A673 (cell line): ENCODE data around the gene PLCB4. TPM values are rescaled to one million over a fixed set of nuclear protein-coding genes. Genes with fewer than 3 reads are reported as not detected.

Experiments
- BruUV-seq: library from RNA; stranded (reverse); fragments of 400-500 nt; replicated peaks from 2 replicates; lab custom pipeline; 2021; lab: Mats Ljungman, UMichigan
- CTCF ChIA-PET: fragments of 300-600 bp; sonication (Branson Sonifier 250); formaldehyde crosslinking; loops from one replicate; lab custom pipeline; 2022; ENCODE audit warnings: antibody characterized with exemption; lab: Charles Lee
- POLR2A ChIA-PET: fragments of 300-600 bp; sonication (Branson Sonifier 250); formaldehyde crosslinking; loops from one replicate; lab custom pipeline; 2022; ENCODE audit warnings: antibody characterized with exemption; ENCODE audit not compliant: low non-redundant PET; lab: Charles Lee
- DNase-seq: peaks from one replicate; pipeline ENCODE4 v3.0.0-alpha.2; 2015; ENCODE audit warnings: low spot score
- H3K27ac ChIP-seq: fragments of 200-600 bp; sonication (generic); 2 replicates; pipeline ENCODE4 v1.5.1; 2016; ENCODE audit warnings: mixed run types, low read depth, mild to moderate bottlenecking, mixed read lengths, antibody characterized with exemption, low read length; ENCODE audit not compliant: poor library complexity, severe bottlenecking
- H3K27me3 ChIP-seq: fragments of 200-600 bp; sonication (generic); replicated peaks from 2 replicates; pipeline ENCODE4 v1.6.1; 2017; ENCODE audit warnings: mixed run types, low read depth, mild to moderate bottlenecking, mixed read lengths, antibody characterized with exemption, low read length; ENCODE audit not compliant: insufficient read depth, poor library complexity
- H3K36me3 ChIP-seq: fragments of 200-600 bp; sonication (generic); 2 replicates; pipeline ENCODE4 v1.6.1; 2016; ENCODE audit warnings: mixed run types, mild to moderate bottlenecking, mixed read lengths, antibody characterized with exemption, low read length; ENCODE audit not compliant: insufficient read depth, poor library complexity, severe bottlenecking
- H3K4me1 ChIP-seq: fragments of 200-600 bp; sonication (generic); 2 replicates; pipeline ENCODE4 v1.6.1; 2017; ENCODE audit warnings: mixed run types, mild to moderate bottlenecking, mixed read lengths, antibody characterized with exemption, low read length; ENCODE audit not compliant: insufficient read depth, poor library complexity, severe bottlenecking
- H3K4me3 ChIP-seq: fragments of 200-600 bp; sonication (generic); 2 replicates; pipeline ENCODE4 v1.5.1; 2016; ENCODE audit warnings: low read depth, mixed run types, mild to moderate bottlenecking, mixed read lengths, low read length; ENCODE audit not compliant: poor library complexity, severe bottlenecking
- H3K9me3 ChIP-seq: fragments of 200-600 bp; sonication (generic); 2 replicates; pipeline ENCODE4 v1.6.1; 2016; ENCODE audit warnings: mixed run types, low read depth, mild to moderate bottlenecking, mixed read lengths, antibody characterized with exemption, low read length; ENCODE audit not compliant: poor library complexity, severe bottlenecking
- EZH2 ChIP-seq: fragments of 200-600 bp; sonication (generic); IDR thresholded peaks from 2 replicates; pipeline ENCODE4 v1.6.1; 2017; ENCODE audit warnings: borderline replicate concordance, low read depth, mild to moderate bottlenecking, mixed read lengths, antibody characterized with exemption, low read length; ENCODE audit not compliant: poor library complexity, severe bottlenecking
- intact Hi-C: fragments of 100-400 bp; cut with micrococcal nuclease; formaldehyde crosslinking; loops from one replicate; pipeline ENCODE4 v1.10.0; 2022; ENCODE audit not compliant: unreplicated experiment
- total RNA-seq: library from RNA; stranded (reverse); gene quantifications from 2 replicates; pipeline ENCODE4 v1.2.3, GENCODE V29; 2021
- TF ChIP-seq, protein P1 (sequence below): fragments of 300-800, 200-600 bp; sonication (generic); conservative IDR thresholded peaks from 2 replicates; pipeline ENCODE4 v1.5.1; 2017; ENCODE audit warnings: low read depth, mild to moderate bottlenecking, antibody characterized with exemption, low read length, moderate library complexity, mixed read lengths

The PLCB4 gene
- total RNA-seq, 1 experiment from 2014 or later: 6.2 TPM

DNA sequence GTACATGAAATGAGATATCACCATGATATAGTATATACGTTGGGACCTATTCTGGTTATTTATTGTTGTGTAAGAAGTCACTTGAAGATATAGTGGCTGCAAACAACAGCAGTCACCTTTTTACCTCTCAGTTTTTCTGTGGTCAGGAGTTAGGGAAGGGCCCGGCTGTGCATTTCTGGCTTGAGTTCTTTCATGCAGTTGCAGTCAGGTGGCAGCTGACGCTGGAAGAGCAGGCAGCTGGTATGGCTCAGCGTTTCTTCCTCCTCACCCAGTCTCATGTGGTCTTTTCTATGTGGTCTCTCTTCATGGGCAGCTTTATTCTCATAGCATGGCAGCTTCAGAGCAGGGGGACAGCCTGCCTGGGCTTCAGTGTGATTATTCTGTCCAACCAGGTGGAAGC, 154.4 kb downstream of the PLCB4 start:
- intact Hi-C loops: no loop called here
- Histone ChIP-seq H3K27me3 (peaks cover 4% of the 10 kb centered on the region), H3K4me1 (peaks cover 10% of the 10 kb centered on the region), H3K9me3 (no peaks in the 10 kb centered on the region), H3K4me3 (no peak overlapping the region), H3K27ac (no peak overlapping the region), H3K36me3 (no peaks in the 10 kb centered on the region)
- TF ChIP-seq, protein P1, sequence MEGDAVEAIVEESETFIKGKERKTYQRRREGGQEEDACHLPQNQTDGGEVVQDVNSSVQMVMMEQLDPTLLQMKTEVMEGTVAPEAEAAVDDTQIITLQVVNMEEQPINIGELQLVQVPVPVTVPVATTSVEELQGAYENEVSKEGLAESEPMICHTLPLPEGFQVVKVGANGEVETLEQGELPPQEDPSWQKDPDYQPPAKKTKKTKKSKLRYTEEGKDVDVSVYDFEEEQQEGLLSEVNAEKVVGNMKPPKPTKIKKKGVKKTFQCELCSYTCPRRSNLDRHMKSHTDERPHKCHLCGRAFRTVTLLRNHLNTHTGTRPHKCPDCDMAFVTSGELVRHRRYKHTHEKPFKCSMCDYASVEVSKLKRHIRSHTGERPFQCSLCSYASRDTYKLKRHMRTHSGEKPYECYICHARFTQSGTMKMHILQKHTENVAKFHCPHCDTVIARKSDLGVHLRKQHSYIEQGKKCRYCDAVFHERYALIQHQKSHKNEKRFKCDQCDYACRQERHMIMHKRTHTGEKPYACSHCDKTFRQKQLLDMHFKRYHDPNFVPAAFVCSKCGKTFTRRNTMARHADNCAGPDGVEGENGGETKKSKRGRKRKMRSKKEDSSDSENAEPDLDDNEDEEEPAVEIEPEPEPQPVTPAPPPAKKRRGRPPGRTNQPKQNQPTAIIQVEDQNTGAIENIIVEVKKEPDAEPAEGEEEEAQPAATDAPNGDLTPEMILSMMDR: no peak
- TF ChIP-seq EZH2: no peak
- POLR2A ChIA-PET: no interaction called here
- DNase-seq: no peak
- CTCF ChIA-PET: no interaction called here
- BruUV-seq: no TSS peak

DNA sequence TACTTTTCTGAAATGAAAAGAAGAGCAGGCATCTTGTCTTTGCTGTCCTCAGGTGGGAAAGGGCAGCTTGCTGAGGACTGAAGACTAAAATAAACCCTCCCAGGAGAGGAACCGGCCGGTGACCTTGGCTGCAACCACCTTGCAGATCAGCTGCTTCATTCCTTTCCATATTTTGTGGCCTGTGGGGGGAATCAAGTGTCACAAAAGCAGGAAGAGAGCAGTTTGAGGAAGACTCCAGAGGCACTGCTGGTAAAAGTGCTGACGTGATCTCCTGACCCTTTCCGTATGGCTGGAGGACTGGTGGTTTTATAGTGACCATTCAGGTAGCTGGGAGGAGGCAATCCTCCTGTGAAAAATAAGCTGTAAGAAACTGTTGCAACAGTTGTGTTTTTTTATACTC, 157.0 kb downstream of the PLCB4 start:
- peaks cover 7% of the 10 kb centered on the region for H3K4me1 ChIP-seq
- H3K27me3 ChIP-seq: peaks cover 4% of the 10 kb centered on the region
- H3K36me3 ChIP-seq: no peaks in the 10 kb centered on the region
- no peaks in the 10 kb centered on the region for H3K9me3 ChIP-seq
- TF ChIP-seq, protein P1: no peak
- TF ChIP-seq EZH2: no peak
- BruUV-seq: no TSS peak
- H3K4me3 ChIP-seq: no peak overlapping the region
- intact Hi-C loops: no loop called here
- ChIA-PET CTCF (no interaction called here), POLR2A (no interaction called here)
- H3K27ac ChIP-seq: no peak overlapping the region
- DNase-seq: no peak

DNA sequence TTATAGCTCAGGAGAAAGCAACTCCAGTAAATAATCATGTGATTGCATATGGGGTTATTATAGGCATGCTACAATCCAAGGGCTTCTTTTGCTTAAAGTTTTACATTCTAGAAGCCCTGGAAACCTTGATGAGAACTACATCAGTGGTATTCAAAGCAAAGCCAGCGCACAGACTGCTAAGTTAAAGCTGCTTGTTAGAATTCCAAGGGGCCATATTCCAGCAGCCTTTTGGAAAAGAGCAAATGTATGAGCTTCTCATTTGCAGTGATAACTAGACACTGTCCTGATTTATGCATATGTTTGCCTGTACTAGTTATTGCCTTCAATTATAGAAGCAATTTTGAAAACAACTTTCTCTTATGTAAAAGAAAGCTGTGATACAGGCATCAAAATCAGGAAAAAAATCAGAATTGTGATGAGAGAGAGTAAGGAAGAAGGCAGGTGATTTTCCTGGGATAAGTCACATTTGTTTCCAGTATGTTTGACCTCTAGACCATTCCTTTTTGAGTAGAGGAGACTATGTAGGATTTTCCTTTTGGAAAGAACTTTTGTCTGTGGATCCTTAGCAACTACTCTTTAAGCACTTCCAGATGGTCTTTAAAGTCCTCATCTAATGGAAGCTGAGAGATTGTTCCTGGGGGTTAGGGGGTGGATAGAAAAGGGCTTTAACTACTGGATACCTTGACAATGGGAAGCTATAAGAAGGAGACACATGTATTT, 159.2 kb downstream of the PLCB4 start:
- Histone ChIP-seq H3K36me3 (no peaks in the 10 kb centered on the region), H3K4me1 (no peaks in the 10 kb centered on the region), H3K4me3 (no peak overlapping the region), H3K9me3 (no peaks in the 10 kb centered on the region), H3K27ac (no peak overlapping the region), H3K27me3 (peaks cover 4% of the 10 kb centered on the region)
- no TSS peak for BruUV-seq
- TF ChIP-seq EZH2: no peak
- TF ChIP-seq, protein P1: no peak
- intact Hi-C loops: no loop called here
- no peak for DNase-seq
- ChIA-PET CTCF (interaction anchor here (0.8 kb wide), 1 partner anchor 374 kb away, joined by 3 read pairs; no protein-coding TSS in a partner anchor), POLR2A (no interaction called here)
